Sigmoid colon (tissue), 4 donors: ENCODE measurements around the gene ELFN1.

Source experiments
- CTCF ChIP-seq, 4 experiments: fragments of 450-650 bp in 3 of 4; fragments of 200-600 bp in 1 of 4; IDR thresholded peaks; one replicate each; pipeline ENCODE4 v1.5.1; 2016 to 2019; ENCODE audit warnings: antibody characterized with exemption in 4 of 4, mild to moderate bottlenecking in 3 of 4, moderate library complexity in 2 of 4
- EP300 ChIP-seq, 4 donors: sonication (generic); formaldehyde crosslinking; IDR thresholded peaks; one replicate each; pipeline ENCODE4 v1.6.1; 2017; ENCODE audit warnings: antibody characterized with exemption in 4 of 4
- POLR2AphosphoS5 ChIP-seq, 4 donors: sonication (generic); formaldehyde crosslinking; IDR thresholded peaks; one replicate each; pipeline ENCODE4 v1.6.1; 2017; ENCODE audit warnings: antibody characterized with exemption in 4 of 4

GRCh38 chr7:1704811-1705738, 35.0 kb downstream of the ELFN1 start:
- TF ChIP-seq CTCF (IDR thresholded peaks at IDR 0.05), result no peak
- TF ChIP-seq POLR2AphosphoS5 (IDR thresholded peaks at IDR 0.05), result no peak
- TF ChIP-seq EP300 (IDR thresholded peaks at IDR 0.05), result no peak
